ENCODE results near the gene GALK1.

Gene GALK1

GRCh38 chr17:75748706-75749105 is 16.3 kb downstream of the GALK1 start:
- no peak for FAIRE-seq

DNA sequence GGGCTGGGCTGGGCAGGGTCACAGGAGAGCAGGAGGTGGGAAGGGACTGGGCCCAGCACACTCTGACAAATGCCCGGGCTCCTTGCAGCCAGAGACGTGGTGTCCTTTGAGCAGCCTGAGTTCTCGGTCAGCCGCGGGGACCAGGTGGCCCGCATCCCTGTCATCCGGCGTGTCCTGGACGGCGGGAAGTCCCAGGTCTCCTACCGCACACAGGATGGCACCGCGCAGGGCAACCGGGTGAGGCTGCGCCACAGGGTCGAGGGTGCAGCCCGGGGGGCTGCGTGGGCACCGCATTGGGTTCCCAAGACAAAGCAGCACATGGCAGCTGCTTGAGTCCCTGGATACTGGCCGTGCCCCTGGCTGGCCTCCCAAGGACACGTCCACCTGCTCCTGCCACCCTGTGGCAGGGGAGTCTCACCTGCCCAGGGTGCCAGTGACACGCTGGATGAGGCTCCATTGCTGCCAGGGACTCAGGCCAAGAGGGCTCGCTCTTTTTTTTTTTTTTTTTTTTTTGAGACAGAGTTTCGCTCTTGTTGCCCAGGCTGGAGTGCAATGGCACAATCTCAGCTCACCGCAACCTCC is 21.3 kb downstream of the GALK1 start:
- FAIRE-seq: no peak

DNA sequence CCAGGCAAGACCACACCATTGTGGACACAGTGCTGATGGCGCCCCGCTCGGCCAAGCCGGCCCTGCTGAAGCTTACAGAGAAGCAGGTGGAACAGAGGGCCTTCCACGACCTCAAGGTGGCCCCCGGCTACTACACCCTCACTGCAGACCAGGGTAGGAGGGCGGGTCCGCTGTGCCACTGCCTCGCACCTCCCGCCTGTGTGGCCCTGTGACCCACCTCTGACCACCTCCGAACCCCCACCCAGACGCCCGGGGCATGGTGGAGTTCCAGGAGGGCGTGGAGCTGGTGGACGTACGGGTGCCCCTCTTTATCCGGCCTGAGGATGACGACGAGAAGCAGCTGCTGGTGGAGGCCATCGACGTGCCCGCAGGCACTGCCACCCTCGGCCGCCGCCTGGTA is 22.7 kb downstream of the GALK1 start:
- no peak for FAIRE-seq

DNA sequence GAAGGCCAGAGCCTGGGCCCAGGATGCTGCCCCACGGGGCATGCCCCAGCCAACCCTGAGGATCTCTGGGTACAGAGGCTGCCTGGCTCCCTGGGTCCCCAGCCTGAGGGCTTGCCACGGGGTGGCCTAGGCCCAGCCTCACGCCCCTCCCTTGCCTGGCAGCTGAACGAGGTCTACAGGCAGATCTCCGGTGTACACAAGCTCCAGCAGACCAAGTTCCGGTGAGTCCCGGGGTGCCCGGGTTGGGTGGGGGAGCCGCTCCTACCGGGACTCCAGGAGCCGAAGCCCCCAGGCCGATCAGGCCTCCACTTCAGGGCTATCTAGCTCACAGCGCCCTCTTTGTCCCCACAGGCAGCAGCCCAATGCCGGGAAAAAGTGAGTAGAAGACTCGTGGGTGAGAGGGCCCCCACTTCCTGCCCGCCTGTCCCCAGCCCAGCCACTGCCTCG is 24.3 kb downstream of the GALK1 start:
- FAIRE-seq: no peak

- FAIRE-seq: no peak
Observed at GRCh38 chr17:75740215-75740614, 24.8 kb downstream of the GALK1 start.

DNA sequence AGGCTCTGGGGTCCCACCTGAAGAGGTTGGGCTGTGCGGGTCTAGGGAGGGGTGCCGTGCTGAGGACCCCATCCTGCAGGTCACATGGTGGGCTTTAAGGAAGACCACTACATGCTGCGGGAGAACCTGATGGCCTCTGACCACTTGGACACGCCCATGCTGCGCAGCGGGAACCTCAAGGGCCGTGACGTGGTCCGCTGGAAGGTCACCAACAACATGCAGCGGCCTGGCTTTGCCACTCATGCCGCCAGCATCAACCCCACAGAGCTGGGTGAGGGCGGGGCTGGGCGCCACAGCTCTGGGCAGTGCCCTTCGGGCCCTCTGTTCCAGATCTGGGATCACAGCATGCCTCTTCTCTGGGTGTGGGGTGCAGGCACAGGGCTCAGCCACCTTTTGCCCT is 25.2 kb downstream of the GALK1 start:
- no peak for FAIRE-seq

DNA sequence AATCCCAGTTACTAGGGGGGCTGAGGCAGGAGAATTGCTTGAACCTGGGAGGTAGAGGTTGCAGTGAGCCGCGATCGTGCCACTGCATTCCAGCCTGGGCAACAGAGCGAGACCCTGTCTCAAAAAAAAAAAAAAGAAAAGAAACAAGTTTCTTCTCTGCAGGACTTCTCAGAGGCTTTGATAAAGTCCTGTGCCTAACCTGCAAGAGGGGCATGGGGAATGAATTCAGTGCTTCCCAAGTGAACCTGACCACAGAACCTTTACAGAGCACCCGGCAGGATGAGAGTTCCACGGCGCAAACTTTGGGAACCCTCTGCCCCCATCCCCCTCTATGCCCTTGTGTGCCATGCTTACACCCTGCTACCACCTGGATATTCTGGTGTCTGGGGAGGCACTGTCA is 25.8 kb downstream of the GALK1 start:
- no peak for FAIRE-seq

DNA sequence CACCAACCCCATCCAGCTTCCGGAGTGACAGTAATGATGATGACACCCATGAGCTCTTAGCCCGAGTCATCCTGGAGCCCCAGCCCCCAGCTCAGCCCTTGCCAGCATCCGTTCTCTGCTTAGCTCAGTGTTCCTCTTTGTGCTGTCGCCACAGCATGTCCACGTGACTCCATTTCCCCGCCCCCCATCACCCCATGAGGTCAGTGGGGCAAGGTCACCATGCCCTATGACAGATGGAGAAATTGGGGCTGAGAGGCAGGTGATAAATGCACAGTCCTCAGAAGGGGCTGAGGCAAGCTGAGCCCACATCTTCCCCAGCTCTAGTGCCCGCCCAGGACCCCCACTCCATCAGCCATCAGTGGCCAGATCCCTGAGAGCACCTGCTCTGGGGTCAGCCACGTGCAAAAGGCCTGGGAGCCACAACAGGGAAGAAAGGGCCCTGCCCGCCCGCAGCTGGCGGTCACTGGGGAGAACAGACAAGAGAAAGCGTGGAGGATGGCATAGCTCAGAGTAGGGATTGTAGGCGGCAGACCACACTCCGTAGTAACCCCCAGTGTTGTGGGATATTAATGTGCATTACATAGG is 26.7 kb downstream of the GALK1 start:
- FAIRE-seq: no peak

DNA sequence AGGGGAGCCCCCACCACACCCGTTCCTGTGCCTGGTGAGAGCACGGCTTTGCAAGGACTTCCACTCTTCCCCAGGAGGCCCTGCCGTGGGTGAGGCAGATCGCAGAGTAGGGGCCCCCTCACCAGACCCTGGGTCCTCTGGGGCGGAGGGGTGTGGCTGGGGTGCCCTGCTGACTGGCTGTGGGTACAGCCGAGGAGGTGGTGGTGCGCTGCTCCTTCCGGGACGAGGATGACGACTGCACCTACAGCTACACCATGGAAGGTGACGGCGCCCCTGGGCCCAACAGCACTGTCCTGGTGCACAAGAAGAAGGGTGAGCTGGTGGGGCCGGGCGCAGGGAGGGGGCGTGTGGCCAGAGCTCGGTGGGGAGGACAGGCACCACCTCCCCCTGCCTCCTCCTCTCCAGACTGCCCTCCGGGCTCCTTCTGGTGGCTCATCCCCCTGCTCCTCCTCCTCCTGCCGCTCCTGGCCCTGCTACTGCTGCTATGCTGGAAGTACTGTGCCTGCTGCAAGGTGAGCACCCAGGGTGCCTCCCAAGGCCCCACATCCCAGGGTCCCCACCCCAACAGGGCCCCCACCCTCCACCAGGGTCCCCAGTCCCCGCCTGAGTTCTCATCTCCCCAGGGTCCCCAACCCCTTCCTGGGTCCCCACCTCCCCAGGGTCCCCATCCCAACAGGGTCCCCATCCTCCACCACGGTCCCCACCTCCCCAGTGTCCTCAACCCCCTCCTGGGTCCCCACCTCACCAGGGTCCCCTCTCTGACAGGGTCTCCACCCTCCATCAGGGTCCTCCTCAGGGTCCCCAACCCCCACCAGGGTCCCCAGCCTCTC is 27.6 kb downstream of the GALK1 start:
- FAIRE-seq: no peak

DNA sequence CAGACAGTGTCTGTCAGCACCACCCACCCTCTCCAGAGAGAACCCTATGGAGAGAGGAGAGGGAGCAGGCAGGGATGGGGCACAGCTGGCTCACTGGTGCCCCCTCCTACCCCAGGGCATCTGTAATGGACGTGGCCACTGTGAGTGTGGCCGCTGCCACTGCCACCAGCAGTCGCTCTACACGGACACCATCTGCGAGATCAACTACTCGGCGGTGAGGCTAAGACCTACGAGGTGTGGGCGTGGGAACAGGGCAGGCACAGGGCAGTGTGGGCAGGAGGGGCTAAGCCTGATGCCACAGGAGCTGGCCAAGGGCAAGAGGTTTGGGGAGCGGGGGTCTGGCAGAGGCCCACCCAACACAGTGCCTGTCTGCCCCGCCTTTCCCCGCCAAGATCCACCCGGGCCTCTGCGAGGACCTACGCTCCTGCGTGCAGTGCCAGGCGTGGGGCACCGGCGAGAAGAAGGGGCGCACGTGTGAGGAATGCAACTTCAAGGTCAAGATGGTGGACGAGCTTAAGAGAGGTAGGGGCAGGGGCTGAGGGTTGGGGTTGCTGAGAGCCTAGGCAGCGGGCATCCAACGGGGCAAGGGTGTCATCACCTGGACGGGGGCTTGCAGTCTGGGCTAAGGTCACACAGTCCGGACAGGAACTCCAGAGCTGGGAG is 28.7 kb downstream of the GALK1 start:
- FAIRE-seq: no peak

- no peak for FAIRE-seq
Observed at GRCh38 chr17:75734674-75735294, 30.2 kb downstream of the GALK1 start.

- FAIRE-seq: no peak
Observed at GRCh38 chr17:75733471-75733870, 31.5 kb downstream of the GALK1 start.

DNA sequence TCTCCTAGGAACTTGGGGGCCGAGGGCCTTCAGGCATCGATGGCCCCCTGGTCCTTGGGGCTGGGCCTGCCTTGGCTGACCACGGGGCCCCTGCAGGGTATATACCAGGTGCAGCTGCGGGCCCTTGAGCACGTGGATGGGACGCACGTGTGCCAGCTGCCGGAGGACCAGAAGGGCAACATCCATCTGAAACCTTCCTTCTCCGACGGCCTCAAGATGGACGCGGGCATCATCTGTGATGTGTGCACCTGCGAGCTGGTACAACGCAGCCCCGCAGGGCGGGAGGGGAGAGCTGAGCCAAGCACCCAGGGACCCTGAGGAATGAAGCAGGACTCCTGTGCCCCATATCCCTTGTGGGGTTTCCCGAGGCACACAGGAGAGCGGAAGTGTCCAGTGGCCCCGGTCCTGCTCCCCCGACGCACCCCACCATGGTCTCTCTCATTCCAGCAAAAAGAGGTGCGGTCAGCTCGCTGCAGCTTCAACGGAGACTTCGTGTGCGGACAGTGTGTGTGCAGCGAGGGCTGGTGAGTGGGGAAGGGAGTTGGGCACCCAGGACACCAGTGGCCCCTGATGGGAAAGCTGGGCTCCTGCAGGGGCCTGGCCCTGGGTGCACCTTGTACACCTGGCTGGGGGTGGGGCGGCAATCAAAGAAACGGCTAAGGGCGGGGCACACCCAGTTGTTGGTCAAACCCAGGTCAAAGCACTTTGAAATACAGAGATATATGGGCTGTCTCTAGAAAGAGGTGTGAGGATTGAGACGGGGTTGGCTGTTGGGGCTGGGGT is 33.1 kb downstream of the GALK1 start:
- no peak for FAIRE-seq

DNA sequence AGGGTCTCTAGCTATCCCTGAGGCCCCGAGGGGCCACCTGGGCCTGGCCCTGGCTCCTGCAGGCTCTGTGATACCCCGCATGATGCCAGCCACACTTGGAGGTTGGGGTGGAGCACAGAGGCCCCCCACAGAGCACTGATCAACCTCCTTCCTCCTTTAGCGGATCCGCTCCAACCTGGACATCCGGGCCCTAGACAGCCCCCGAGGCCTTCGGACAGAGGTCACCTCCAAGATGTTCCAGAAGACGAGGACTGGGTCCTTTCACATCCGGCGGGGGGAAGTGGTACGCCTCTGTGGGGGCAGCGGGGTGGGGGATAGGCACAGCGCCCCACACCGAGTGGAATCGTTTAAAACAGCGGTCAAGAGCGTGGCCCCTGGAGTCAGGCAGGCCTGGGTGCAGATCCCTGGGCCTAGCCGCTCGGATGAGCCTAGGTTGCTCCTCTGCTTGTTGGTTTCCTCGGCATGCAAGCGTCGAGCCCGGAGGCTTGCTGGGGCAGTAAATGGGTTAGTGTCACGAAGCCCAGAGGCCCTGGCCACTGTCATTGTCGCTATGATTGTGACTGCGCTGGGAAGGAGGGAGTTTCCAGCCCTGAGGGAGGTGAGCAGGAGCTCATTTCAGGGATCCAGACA is 33.8 kb downstream of the GALK1 start:
- FAIRE-seq: no peak

DNA sequence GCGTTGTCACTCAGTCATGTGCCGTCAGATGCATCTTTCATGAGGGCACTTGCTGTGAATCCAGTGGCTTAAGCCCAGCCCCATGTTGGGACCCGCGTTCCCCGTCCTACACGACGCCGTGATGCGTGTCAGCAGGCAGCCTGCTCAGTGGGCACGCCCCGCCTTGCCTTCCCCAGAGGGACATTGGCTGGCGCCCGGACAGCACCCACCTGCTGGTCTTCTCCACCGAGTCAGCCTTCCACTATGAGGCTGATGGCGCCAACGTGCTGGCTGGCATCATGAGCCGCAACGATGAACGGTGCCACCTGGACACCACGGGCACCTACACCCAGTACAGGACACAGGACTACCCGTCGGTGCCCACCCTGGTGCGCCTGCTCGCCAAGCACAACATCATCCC is 34.9 kb downstream of the GALK1 start:
- no peak for FAIRE-seq

- FAIRE-seq: no peak
Observed at GRCh38 chr17:75729351-75729750, 35.6 kb downstream of the GALK1 start.

- FAIRE-seq: no peak
Observed at GRCh38 chr17:75727391-75727790, 37.6 kb downstream of the GALK1 start.

- FAIRE-seq: no peak
Observed at GRCh38 chr17:75725504-75725903, 39.5 kb downstream of the GALK1 start.

DNA sequence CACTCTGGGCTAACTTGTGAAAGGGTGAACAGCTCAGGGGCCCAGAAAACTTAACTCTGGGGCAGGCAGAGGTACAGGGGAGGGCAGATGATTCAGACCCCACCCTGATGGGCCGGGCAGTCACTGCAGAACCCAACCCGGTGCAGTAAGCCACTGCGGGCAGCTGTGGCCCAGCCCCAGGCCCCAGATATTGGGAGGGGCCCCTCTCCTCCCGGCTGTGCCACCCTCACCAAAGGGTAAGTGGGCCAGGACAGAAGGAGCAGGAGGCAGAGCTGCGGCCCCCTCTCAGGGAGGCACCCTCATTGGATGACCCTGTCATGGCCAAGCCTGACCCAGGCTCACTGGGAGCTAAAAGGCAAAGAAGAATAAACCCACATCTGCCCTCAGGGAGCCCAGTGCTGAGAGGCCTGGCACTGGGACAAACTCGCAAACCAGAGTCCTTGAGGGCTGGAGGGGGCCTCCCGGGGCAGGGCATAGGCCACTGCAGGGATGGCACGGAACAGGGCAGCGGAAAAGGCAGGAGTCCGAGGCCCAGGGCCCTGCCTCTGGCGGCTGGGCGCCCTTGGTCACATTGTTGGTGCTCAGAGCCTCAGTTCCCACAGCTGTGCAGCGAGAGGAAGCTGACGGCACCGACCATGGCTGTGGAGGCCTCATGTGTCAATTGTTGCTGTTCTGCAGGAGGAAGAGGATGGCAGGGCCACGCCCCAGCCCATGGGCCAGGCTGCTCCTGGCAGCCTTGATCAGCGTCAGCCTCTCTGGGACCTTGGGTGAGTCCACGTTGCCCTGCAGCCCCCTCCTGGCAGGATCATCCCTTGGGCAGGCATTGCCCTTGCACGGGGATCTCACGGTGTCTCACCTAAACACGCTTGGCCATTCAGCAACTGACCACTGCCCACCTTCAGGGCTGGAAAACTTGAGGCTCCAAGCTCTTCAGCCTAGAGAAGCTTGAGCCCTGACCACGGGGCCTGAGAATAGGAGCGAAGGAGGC is 40.7 kb downstream of the GALK1 start:
- FAIRE-seq: no peak

DNA sequence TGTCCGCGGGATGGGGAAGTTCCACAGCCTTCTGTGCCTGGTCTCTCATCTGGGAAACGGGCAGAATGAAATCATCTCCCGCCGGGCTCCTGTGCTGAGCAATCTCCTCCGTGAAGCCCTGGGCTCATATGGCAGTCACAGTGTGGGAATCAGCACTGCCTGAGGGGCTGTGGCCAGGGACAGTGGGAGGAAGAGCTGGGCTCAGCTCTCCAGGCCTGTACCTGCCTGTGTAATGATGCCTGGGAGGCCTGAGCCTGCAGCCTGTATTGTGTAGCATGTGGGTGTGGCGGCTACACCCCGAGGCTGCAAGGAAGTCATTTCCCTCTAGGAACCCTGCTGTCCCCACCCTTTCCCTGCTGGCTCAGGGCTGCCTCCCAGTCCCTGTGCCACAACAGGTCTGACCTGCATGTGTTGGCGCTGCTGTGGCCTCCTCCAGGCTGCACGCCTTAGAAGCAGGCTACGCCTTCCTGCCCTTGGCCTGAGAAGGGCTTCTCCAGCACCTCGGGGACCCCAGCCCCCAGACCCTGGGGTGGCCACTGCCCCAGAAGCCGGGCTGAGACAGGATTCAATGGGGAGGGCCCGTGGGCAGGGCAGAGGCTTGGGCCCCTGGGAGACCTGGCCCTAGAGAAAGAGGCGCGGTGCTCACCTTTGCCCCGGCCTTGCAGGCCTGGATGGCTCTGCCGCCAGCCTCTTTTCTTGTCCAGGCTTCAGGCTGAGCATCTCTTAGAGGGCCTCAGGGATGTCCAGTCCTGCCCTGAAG is 41.6 kb downstream of the GALK1 start:
- FAIRE-seq: no peak
